Renal pelvis (tissue), 4 donors: Measurements from ENCODE around the gene NUSAP1. TPM values are rescaled to one million over a fixed set of nuclear protein-coding genes. Genes with fewer than 3 reads are reported as not detected.
"Not testable (repeated sequence)": the region's sequence is repeated elsewhere in the genome, so short reads cannot be mapped to it uniquely, and the experiment has no call there.

Source experiments
- DNase-seq: peaks from one replicate; pipeline ENCODE4 v3.0.0-alpha.2; 2013
- polyA plus RNA-seq, 3 donors: library from polyadenylated mRNA; unstranded; fragments of 120-200 nt; gene quantifications; one replicate each; pipeline ENCODE4 v1.2.1, GENCODE V29; 2013; ENCODE audit not compliant: insufficient read length in 3 of 3

The NUSAP1 gene
- polyA plus RNA-seq, 3 donors: 89.8 to 102 (median 90.6) TPM

- DNase-seq: no peak
Observed at GRCh38 chr15:41394924-41395323, 62.2 kb downstream of the NUSAP1 start.

- DNase-seq: no peak
Observed at GRCh38 chr15:41396111-41396510, 63.4 kb downstream of the NUSAP1 start.

GRCh38 chr15:41401904-41402267, 69.2 kb downstream of the NUSAP1 start:
- DNase-seq: no peak

- DNase-seq: no peak
Observed at GRCh38 chr15:41407341-41407740, 74.7 kb downstream of the NUSAP1 start.

GRCh38 chr15:41408234-41408641, 75.6 kb downstream of the NUSAP1 start:
- DNase-seq: no peak

GRCh38 chr15:41411031-41411430, 78.3 kb downstream of the NUSAP1 start:
- DNase-seq: no peak

GRCh38 chr15:41411441-41411840, 78.8 kb downstream of the NUSAP1 start:
- DNase-seq: no peak

GRCh38 chr15:41416128-41416741, 83.6 kb downstream of the NUSAP1 start:
- no peak for DNase-seq

- peak; percentile 92 for DNase-seq
Observed at GRCh38 chr15:41416742-41417417, 84.2 kb downstream of the NUSAP1 start, which contains the start of gene RTF1. RTF1 (plus strand) TSS chr15:41417095; CDS start chr15:41417116, 21 bp downstream.

GRCh38 chr15:41417418-41418195, 84.9 kb downstream of the NUSAP1 start:
- DNase-seq: peak; percentile 24

- no peak for DNase-seq
Observed at GRCh38 chr15:41423979-41424659, 91.4 kb downstream of the NUSAP1 start.

GRCh38 chr15:41424809-41425208, 92.1 kb downstream of the NUSAP1 start:
- no peak for DNase-seq

- DNase-seq: not testable (repeated sequence)
Observed at GRCh38 chr15:41425907-41426306, 93.2 kb downstream of the NUSAP1 start.

GRCh38 chr15:41429003-41429890, 96.6 kb downstream of the NUSAP1 start:
- no peak for DNase-seq

Other genes with a start within 250 kb of the NUSAP1 start
- gene INO80, start 216.6 kb upstream of the NUSAP1 start, polyA plus RNA-seq: 10 to 100 TPM; 23.1 to 25.7 (median 25.7) TPM
- gene EXD1, start 102.1 kb upstream of the NUSAP1 start, polyA plus RNA-seq: not detected
- 10 to 100 TPM; 55.0 to 70.8 (median 59.6) TPM for gene CHP1, start 101.6 kb upstream of the NUSAP1 start, polyA plus RNA-seq
- gene OIP5, start 290 bp upstream of the NUSAP1 start, polyA plus RNA-seq: 10 to 100 TPM in 1 of 3 donors, 1 to 10 TPM in 2; 8.3 to 10.8 (median 9.0) TPM
- 10 to 100 TPM; 23.7 to 25.4 (median 24.9) TPM for gene NDUFAF1, start 69.6 kb downstream of the NUSAP1 start, polyA plus RNA-seq
- 10 to 100 TPM; 57.7 to 71.1 (median 64.1) TPM for gene RTF1, start 84.2 kb downstream of the NUSAP1 start, polyA plus RNA-seq
- gene ITPKA, start 161.0 kb downstream of the NUSAP1 start, polyA plus RNA-seq: under 1 TPM; 0.61 to 0.90 (median 0.83) TPM
- 1 to 10 TPM; 2.0 to 2.9 (median 2.7) TPM for gene LTK, start 180.9 kb downstream of the NUSAP1 start, polyA plus RNA-seq
- gene RPAP1, start 211.4 kb downstream of the NUSAP1 start, polyA plus RNA-seq: 10 to 100 TPM; 36.2 to 38.3 (median 37.6) TPM
- gene TYRO3, start 226.3 kb downstream of the NUSAP1 start, polyA plus RNA-seq: 100 to 1,000 TPM; 173 to 176 (median 176) TPM